ENCODE data around the gene LRP2. TPM values are rescaled to one million over a fixed set of nuclear protein-coding genes. Genes with fewer than 3 reads are reported as not detected.

Gene LRP2
- total and polyA plus RNA-seq, 2 experiments from 2014 or later = 0.68 to 2.7 TPM

GRCh38 chr2:169286624-169287231, 75.6 kb downstream of the LRP2 start (continued):
- TF ChIP-seq, protein P1, sequence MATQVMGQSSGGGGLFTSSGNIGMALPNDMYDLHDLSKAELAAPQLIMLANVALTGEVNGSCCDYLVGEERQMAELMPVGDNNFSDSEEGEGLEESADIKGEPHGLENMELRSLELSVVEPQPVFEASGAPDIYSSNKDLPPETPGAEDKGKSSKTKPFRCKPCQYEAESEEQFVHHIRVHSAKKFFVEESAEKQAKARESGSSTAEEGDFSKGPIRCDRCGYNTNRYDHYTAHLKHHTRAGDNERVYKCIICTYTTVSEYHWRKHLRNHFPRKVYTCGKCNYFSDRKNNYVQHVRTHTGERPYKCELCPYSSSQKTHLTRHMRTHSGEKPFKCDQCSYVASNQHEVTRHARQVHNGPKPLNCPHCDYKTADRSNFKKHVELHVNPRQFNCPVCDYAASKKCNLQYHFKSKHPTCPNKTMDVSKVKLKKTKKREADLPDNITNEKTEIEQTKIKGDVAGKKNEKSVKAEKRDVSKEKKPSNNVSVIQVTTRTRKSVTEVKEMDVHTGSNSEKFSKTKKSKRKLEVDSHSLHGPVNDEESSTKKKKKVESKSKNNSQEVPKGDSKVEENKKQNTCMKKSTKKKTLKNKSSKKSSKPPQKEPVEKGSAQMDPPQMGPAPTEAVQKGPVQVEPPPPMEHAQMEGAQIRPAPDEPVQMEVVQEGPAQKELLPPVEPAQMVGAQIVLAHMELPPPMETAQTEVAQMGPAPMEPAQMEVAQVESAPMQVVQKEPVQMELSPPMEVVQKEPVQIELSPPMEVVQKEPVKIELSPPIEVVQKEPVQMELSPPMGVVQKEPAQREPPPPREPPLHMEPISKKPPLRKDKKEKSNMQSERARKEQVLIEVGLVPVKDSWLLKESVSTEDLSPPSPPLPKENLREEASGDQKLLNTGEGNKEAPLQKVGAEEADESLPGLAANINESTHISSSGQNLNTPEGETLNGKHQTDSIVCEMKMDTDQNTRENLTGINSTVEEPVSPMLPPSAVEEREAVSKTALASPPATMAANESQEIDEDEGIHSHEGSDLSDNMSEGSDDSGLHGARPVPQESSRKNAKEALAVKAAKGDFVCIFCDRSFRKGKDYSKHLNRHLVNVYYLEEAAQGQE (IDR thresholded peaks at IDR 0.05; ENCODE audit: unreplicated experiment) = no peak

- peaks cover 3% of the 10 kb centered on the region; the same call in 1 of the 2 replicates for H3K9me2 ChIP-seq (ENCODE audit: insufficient read depth)
- H3K27ac Mint-ChIP-seq = no peak overlapping the region
- H3K4me3 ChIP-seq = no peak overlapping the region
- H3K27me3 ChIP-seq (ENCODE audit: insufficient read depth) = no peaks in the 10 kb centered on the region
- H2AFZ ChIP-seq = peak overlapping the region; percentile 52; the same call in 1 of the 2 replicates
- no peak overlapping the region for H3K27ac ChIP-seq (ENCODE audit: low read depth)
- no peaks in the 10 kb centered on the region for H4K20me1 ChIP-seq (replicated peaks; ENCODE audit: insufficient read depth)
- peaks cover 2% of the 10 kb centered on the region for H3K27me3 Mint-ChIP-seq (ENCODE audit: insufficient read depth, low read depth, poor library complexity)
- no peaks in the 10 kb centered on the region for H3K36me3 ChIP-seq (ENCODE audit: insufficient read depth)
- H3K4me2 ChIP-seq = no peak overlapping the region
- no peaks in the 10 kb centered on the region; the same call in 2 of the 3 replicates for H3K9me3 Mint-ChIP-seq
- H3K4me1 Mint-ChIP-seq = peaks cover 15% of the 10 kb centered on the region
- no peak overlapping the region for H3K4me3 Mint-ChIP-seq
- peaks cover 18% of the 10 kb centered on the region for H3K4me1 ChIP-seq (ENCODE audit: insufficient read depth)
- H3K79me2 ChIP-seq (replicated peaks; ENCODE audit: insufficient read depth) = no peaks in the 10 kb centered on the region
- DNase-seq (ENCODE audit: low spot score) = peak; percentile 28
- H3F3A ChIP-seq (replicated peaks; ENCODE audit: low read depth) = no peaks in the 10 kb centered on the region
- H3K36me3 Mint-ChIP-seq (ENCODE audit: low read depth) = no peaks in the 10 kb centered on the region
- ATAC-seq = peak; percentile 78
- TF ChIP-seq ZNF331 (CRISPR knock-in tag; IDR thresholded peaks at IDR 0.05; ENCODE audit: low read depth) = no peak
- TF ChIP-seq CREB1 (CRISPR knock-in tag; IDR thresholded peaks at IDR 0.05; ENCODE audit: low read depth) = no peak
- TF ChIP-seq EZH2 (IDR thresholded peaks at IDR 0.05; ENCODE audit: low read depth, unreplicated experiment) = no peak
- TF ChIP-seq ZNF462 (CRISPR knock-in tag; IDR thresholded peaks at IDR 0.05) = no peak
- TF ChIP-seq STAT1 (IDR thresholded peaks at IDR 0.05; ENCODE audit: unreplicated experiment) = no peak
- TF ChIP-seq EZH2phosphoT487 (IDR thresholded peaks at IDR 0.05; ENCODE audit: unreplicated experiment) = no peak
- TF ChIP-seq ZNF114 (CRISPR knock-in tag; IDR thresholded peaks at IDR 0.05) = no peak
- TF ChIP-seq JUNB (IDR thresholded peaks at IDR 0.05; ENCODE audit: unreplicated experiment) = no peak
- TF ChIP-seq, protein P1 (IDR thresholded peaks at IDR 0.05; ENCODE audit: unreplicated experiment) = no peak
- no peak for TF ChIP-seq NANOG (IDR thresholded peaks at IDR 0.05; ENCODE audit: borderline replicate concordance)
Measured at GRCh38 chr2:169285531-169286235, 76.7 kb downstream of the LRP2 start.

Data from GM23338 (cell line).